Measurements from ENCODE around the gene IKZF4.
"Not testable (repeated sequence)": the region's sequence is repeated elsewhere in the genome, so short reads cannot be mapped to it uniquely, and the experiment has no call there.

The IKZF4 gene

DNA sequence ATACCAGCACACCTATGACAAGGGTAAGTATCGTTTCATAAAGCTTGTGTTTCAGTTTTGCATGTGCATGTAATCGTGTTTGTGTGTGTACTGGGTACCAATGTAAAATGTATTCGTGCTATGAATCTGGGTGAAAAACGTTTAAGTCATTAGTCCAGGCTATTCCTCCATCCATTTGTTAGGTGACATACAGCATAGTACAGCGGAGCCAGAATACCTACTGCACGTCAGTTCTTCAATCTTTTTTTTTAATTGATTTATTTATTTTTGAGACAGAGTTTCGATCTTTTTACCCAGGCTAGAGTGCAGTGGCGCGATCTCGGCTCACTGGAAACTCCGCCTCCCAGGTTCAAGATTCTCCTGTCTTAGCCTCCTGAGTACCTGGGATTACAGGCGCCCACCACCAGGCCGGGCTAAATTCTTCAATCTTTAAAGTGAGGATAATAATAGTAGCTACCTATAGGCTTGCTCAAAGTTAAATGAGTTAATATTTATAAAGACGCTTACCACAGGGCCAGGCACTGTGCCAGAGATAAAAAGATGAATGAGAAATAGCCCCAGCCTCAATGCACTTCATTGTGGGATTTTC is 20.2 kb downstream of the IKZF4 start:
- Mint-ChIP-seq H3K4me1 (ENCODE audit: low read depth) (peaks cover 60% of the 10 kb centered on the region), H3K27ac (peak overlapping the region; percentile 99), H3K36me3 (ENCODE audit: low read depth) (peaks cover 62% of the 10 kb centered on the region), H3K9me3 (no peaks in the 10 kb centered on the region), H3K27me3 (no peaks in the 10 kb centered on the region), H3K4me3 (peak overlapping the region; percentile 99)
- no peak for DNase-seq

DNA sequence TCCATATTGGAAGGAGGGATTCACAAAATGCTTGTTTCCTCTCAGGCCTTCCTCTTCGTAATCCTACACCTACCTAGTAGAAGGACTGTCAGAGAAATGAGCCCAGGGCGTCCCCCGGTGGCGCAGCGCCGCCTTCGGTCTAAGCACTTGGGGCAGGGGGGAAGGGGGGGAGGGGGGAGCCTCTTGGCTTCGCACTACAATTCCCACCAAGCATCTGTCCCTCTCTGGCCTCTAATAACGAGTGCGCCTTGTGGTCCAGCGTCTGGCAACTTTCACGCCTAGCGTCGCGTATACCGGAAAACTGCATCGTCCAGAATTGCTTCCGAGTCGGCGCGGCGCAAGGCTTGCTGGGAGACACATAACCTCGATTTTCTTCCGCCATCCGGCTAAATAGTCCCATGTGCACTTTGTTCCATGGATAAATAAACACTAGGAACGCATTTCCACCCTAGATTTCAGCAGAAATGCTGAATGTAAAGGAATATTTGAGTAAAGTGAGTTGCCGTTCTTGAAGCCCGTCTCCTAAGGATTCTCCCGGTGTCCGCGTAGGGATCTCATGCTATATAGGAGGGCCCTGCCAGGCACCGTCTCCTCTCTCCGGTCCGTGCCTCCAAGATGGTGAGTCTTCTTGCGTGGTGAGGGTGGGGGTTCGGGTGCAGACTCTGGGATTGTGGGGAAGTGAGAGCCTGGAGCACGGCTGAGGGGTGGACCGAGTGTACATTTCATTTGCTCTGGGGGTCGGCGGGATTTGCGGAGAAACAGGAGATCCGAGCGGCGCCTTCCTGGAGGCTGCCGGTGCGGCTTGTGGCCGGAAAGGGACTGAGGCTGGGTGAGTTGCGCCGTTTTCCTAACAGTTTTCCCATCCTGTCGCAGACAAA is 20.9 kb downstream of the IKZF4 start, which contains the start of gene RPS26:
Gene RPS26, plus strand, starts transcription at position 367 of the 878 bp plus-strand sequence. Its CDS starts 249 bp downstream, at position 616.
- DNase-seq = peak; percentile 90
- peaks cover 68% of the 10 kb centered on the region for H3K4me1 Mint-ChIP-seq (ENCODE audit: low read depth)
- H3K4me3 Mint-ChIP-seq = peak within 1 kb of the TSS; percentile 99
- H3K9me3 Mint-ChIP-seq = no peaks in the 10 kb centered on the region
- H3K36me3 Mint-ChIP-seq (ENCODE audit: low read depth) = peaks cover 61% of the 10 kb centered on the region
- H3K27ac Mint-ChIP-seq = peak within 1 kb of the TSS; percentile 99
- H3K27me3 Mint-ChIP-seq = no peaks in the 10 kb centered on the region

DNA sequence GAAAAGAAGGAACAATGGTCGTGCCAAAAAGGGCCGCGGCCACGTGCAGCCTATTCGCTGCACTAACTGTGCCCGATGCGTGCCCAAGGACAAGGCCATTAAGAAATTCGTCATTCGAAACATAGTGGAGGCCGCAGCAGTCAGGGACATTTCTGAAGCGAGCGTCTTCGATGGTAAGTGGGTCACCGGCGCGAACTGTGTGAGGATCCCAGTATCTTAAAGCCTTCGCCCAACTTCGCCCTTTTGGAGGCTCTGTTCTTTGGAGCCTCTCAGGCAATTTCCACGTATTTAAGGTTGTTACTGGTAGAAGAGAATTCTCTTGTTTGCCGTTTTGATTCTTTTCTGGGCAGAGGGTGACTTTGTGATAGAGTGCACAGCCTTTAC is 21.6 kb downstream of the IKZF4 start:
- peak overlapping the region; percentile 99 for H3K4me3 Mint-ChIP-seq
- H3K27me3 Mint-ChIP-seq, H3K9me3 Mint-ChIP-seq, DNase-seq: not testable (repeated sequence)
- H3K4me1 Mint-ChIP-seq (ENCODE audit: low read depth) = peaks cover 71% of the 10 kb centered on the region
- peak overlapping the region; percentile 99 for H3K27ac Mint-ChIP-seq
- H3K36me3 Mint-ChIP-seq (ENCODE audit: low read depth) = peaks cover 64% of the 10 kb centered on the region

DNA sequence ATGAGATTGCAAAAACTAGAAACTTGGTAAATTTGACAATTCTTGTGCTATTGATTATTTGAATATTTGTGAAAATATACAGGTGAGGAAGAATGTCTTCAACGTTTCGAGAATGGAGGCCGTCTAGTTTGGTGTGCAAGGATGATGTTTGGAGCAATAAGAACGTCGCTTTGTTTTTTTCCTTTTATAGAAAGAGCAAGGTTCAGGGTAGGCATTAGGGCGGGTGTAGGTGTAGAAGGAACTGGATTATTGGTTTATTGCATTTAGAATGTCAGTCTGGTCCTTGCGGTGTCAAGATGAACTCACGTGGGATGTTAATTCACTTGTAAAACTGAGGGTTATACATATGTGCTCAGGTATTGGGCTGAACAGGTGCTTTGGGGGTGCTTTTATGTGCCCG is 22.0 kb downstream of the IKZF4 start:
- no peaks in the 10 kb centered on the region for H3K9me3 Mint-ChIP-seq
- H3K4me3 Mint-ChIP-seq = peak overlapping the region; percentile 99
- H3K36me3 Mint-ChIP-seq (ENCODE audit: low read depth) = peaks cover 61% of the 10 kb centered on the region
- peak overlapping the region; percentile 99 for H3K27ac Mint-ChIP-seq
- H3K27me3 Mint-ChIP-seq = no peaks in the 10 kb centered on the region
- H3K4me1 Mint-ChIP-seq (ENCODE audit: low read depth) = peaks cover 68% of the 10 kb centered on the region
- DNase-seq = no peak

DNA sequence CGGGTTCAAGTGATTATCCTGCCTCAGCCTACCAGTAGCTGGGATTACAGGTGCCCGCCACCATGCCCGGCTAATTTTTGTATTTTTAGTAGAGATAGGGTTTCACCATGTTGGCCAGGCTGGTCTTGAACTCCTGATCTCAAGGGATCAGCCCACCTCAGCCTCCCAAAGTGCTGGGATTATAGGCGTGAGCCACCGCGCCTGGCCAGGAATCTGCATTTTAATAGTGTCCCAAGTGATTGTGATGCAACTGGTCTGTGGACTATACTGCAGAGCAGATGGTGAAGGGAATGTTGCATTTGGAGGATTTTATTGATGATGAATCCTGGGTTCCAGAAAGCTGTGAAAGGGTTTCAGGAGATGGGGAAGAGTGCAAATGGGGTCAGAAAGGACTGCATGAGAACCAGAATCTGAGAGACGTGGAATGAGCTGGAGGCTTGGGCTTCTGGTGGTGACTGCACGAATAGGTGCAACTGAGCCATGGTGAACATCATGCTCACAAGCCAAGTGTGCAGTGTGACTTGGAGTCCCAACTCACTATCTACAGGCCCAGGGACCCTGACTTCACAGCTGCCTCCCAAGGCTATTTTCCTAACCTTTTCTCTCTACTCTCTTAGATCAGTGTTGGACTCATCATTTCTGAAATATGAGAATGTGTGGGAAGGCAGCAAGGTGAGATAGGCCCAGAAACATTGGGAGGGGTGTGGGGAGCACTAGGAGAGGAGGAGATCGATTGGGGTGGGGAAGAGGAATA is 25.4 kb downstream of the IKZF4 start:
- Mint-ChIP-seq H3K4me3 (no peak overlapping the region), H3K9me3 (no peaks in the 10 kb centered on the region), H3K4me1 (ENCODE audit: low read depth) (peaks cover 40% of the 10 kb centered on the region), H3K36me3 (ENCODE audit: low read depth) (peaks cover 52% of the 10 kb centered on the region), H3K27ac (peak overlapping the region; percentile 79), H3K27me3 (no peaks in the 10 kb centered on the region)
- peak; percentile 37 for DNase-seq

DNA sequence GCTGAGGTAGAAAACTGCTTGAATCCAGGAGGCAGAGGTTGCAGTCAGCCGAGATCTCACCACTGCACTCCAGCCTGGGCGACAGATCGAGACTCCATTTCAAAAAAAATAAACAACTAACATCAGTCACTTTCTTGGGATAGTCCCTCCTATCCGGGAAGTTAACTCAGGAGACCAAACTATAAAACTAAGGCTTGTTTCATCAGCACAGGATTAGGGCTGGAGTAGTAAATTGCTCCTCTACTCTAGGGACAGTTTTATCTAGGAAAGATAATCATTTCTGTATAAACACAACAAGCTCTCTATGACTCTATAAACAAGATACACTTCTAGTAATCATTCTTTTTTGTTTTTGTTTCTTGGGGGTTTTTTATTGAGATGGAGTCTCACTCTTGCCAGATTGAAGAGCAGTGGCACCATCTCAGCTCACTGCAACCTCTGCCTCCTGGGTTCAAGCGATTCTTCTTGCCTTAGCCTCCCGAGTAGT is 32.6 kb downstream of the IKZF4 start:
- H3K27me3 Mint-ChIP-seq = no peaks in the 10 kb centered on the region
- no peaks in the 10 kb centered on the region for H3K9me3 Mint-ChIP-seq
- no peaks in the 10 kb centered on the region for H3K4me1 Mint-ChIP-seq (ENCODE audit: low read depth)
- H3K27ac Mint-ChIP-seq = no peak overlapping the region
- no peak for DNase-seq
- no peaks in the 10 kb centered on the region for H3K36me3 Mint-ChIP-seq (ENCODE audit: low read depth)
- no peak overlapping the region for H3K4me3 Mint-ChIP-seq

DNA sequence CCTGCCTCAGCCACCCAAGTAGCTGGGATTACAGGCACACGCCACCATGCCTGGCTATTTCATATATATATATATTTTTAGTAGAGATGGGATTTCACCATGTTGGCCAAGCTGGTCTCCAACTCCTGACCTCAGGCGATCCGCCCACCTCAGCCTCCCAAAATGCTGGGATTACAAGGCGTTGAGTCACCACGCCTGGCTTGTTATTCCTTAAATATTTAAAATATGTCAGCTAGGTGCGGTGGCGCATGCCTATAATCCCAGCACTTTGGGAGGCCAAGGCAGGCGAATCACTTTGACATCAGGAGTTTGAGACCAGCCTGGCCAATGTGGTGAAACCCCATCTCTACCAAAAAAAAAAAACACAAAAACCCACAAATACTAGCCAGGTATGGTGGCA is 39.1 kb downstream of the IKZF4 start:
- H3K4me3 Mint-ChIP-seq; H3K27ac Mint-ChIP-seq; H3K27me3 Mint-ChIP-seq; H3K4me1 Mint-ChIP-seq (ENCODE audit: low read depth); H3K36me3 Mint-ChIP-seq (ENCODE audit: low read depth); DNase-seq; H3K9me3 Mint-ChIP-seq: not testable (repeated sequence)

DNA sequence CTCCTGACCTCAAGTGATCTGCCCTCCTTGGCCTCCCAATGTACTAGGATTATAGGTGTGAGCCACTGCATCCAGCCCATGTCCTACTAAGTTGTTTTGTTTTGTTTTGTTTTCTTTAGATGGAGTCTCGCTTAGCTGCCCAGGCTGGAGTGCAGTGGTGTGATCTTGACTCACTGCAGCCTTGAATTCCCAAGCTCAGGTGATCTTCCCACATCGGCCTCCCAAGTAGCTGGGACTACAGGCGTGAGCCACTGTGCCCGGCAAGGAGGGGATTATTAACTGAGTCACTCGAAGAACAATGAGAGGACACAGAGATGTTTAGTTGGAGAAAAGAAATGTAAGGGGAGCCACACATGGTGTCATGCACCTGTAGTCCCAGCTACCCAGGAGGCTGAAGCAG is 41.1 kb downstream of the IKZF4 start:
- Mint-ChIP-seq H3K27ac (no peak overlapping the region), H3K27me3 (no peaks in the 10 kb centered on the region), H3K4me3 (no peak overlapping the region), H3K4me1 (ENCODE audit: low read depth) (peaks cover 3% of the 10 kb centered on the region), H3K36me3 (ENCODE audit: low read depth) (no peaks in the 10 kb centered on the region), H3K9me3 (no peaks in the 10 kb centered on the region)
- DNase-seq = no peak

DNA sequence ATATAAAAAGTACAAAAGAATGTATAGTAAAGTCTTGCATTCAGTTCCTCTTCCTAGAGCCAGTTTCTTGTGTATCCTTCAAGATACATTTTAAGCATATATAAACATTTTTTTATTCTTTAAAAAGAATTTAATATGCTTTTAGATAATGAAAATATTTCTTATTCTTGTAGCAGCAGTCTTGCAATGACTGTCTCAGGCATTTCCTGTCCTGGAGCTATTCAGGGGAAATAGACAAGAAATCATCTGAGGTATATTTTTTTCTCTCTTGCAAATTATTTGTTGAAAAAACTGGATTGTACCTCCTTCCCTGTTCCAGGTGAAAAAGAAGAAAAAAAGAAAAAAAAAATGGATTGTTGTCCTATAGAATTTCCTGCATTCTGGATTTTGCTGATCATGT is 42.2 kb downstream of the IKZF4 start:
- no peak for DNase-seq
- Mint-ChIP-seq H3K4me1 (ENCODE audit: low read depth) (peaks cover 4% of the 10 kb centered on the region), H3K4me3 (no peak overlapping the region), H3K9me3 (no peaks in the 10 kb centered on the region), H3K27ac (no peak overlapping the region), H3K27me3 (no peaks in the 10 kb centered on the region), H3K36me3 (ENCODE audit: low read depth) (no peaks in the 10 kb centered on the region)

DNA sequence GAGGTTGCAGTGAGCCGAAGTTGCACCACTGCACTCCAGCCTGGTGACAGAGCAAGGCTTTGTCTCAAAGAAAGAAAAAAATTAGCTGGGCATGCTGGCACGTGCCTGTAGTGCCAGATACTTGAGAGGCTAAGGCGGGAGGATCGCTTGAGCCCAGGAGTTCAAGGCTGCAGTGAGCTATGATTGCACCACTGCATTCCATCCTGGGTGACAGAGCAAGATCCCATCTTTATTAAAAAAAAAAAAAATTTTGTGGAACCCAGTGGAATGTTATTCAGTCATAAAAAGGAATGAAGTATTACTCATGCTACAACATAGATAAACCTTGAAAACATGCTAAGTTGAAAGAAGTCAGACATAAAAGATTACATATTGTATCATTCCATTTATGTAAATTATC is 50.8 kb downstream of the IKZF4 start:
- H3K4me1 Mint-ChIP-seq (ENCODE audit: low read depth) = peaks cover 4% of the 10 kb centered on the region
- H3K27ac Mint-ChIP-seq = no peak overlapping the region
- DNase-seq = no peak
- no peak overlapping the region for H3K4me3 Mint-ChIP-seq
- H3K36me3 Mint-ChIP-seq (ENCODE audit: low read depth) = no peaks in the 10 kb centered on the region
- no peaks in the 10 kb centered on the region for H3K9me3 Mint-ChIP-seq
- no peaks in the 10 kb centered on the region for H3K27me3 Mint-ChIP-seq

DNA sequence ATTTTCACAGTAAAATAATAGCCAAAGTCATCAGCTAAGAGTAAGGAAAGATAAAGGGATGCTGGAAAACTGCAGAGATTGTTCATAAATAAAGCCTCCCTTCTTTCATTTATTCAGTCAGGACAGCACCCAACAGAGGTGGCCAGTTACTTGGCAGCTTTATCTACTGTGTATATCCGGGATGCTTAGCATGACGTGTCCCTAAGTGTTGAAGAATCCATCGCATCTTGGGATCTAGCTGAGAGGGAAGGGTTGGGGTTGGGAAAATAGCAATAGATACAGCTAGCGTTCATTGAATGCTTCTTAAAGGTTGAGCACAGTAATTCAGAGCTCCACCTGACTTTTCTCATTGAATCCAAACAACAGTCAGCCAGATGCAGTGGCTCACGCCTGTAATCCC is 53.6 kb downstream of the IKZF4 start:
- peaks cover 2% of the 10 kb centered on the region for H3K4me1 Mint-ChIP-seq (ENCODE audit: low read depth)

DNA sequence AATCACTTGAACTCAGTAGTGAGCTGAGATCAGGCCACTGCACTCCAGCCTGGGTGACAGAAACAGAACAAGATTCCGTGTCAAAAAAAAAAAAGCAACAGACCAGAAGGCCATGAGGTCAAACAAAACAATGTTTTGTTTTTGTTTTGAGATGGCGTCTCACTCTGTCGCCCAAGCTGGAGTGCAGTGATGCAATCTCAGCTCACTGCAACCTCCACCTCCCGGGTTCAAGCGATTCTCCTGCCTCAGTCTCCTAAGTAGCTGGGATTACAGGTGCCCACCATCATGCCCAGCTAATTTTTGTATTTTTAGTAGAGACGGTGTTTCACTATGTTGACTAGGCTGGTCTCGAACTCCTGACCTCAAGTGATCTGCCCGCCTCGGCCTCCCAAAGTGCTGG is 57.1 kb downstream of the IKZF4 start:
- not testable (repeated sequence) for H3K27ac Mint-ChIP-seq; H3K4me3 Mint-ChIP-seq; H3K9me3 Mint-ChIP-seq; DNase-seq; H3K36me3 Mint-ChIP-seq (ENCODE audit: low read depth)
- Mint-ChIP-seq H3K27me3 (peaks cover 13% of the 10 kb centered on the region), H3K4me1 (ENCODE audit: low read depth) (peaks cover 19% of the 10 kb centered on the region)

More for the DNA sequence above, 53.6 kb downstream of the IKZF4 start:
- DNase-seq = no peak
- Mint-ChIP-seq H3K4me3 (no peak overlapping the region), H3K9me3 (no peaks in the 10 kb centered on the region), H3K27me3 (no peaks in the 10 kb centered on the region), H3K27ac (no peak overlapping the region), H3K36me3 (ENCODE audit: low read depth) (no peaks in the 10 kb centered on the region)

DNA sequence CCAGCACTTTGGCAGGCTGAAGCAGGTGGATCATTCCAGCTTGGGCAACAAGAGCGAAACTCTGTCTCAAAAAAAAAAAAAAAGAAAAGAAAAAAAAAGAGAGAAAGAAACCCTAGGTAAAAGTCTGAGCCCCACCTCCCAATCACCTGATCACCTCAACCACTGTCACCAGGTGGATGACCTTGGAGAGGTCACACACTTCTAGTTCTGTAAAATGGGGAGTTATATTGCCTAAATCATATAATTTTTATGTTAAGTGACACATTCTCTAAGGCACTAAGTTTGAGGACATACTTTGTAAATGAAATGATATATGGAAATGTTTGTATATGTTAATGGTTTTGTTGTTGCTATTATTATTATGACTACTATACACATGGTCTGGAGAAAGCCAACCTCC is 57.6 kb downstream of the IKZF4 start:
- Mint-ChIP-seq H3K4me1 (ENCODE audit: low read depth) (peaks cover 19% of the 10 kb centered on the region), H3K27ac (no peak overlapping the region), H3K27me3 (peaks cover 13% of the 10 kb centered on the region), H3K4me3 (peak overlapping the region; percentile 78), H3K9me3 (no peaks in the 10 kb centered on the region), H3K36me3 (ENCODE audit: low read depth) (no peaks in the 10 kb centered on the region)
- DNase-seq = no peak

DNA sequence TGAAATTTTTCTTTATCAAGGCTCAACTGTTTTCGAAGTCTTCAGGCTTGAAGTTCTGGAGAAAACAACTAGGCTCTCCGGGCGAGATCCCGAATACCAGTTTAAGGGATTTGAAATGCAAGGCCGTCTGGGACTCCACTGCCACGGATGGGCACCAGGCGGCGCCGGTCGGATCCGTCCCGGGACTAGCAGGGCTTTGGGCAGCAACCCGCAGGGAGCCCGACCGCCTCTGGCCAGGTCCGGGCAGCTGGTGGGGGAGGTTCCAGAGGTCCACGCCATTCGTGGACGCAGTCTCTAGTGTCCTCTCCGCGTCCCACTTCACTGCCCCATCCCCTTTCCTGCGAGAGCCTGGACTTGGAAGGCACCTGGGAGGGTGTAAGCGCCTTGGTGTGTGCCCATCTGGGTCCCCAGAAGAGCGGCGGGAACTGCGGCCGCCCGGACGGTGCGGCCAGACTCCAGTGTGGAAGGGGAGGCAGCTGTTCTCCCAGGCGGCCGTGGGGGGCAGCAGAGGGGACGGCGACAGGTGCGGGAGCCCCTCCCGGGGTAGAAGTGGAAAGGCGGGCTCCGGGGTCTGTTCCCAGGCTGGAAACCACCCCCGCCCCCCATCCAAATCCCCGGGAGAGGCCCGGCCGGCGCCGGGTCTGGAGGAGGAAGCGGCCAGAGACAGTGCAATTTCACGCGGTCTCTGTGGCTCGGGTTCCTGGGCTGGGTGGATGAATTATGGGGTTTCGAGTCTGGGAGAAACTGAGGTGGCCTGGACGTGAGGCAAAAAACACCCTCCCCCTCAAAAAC is 58.3 kb downstream of the IKZF4 start:
- Mint-ChIP-seq H3K36me3 (ENCODE audit: low read depth) (no peaks in the 10 kb centered on the region), H3K27me3 (peaks cover 13% of the 10 kb centered on the region), H3K4me1 (ENCODE audit: low read depth) (peaks cover 19% of the 10 kb centered on the region), H3K27ac (no peak overlapping the region), H3K9me3 (no peaks in the 10 kb centered on the region), H3K4me3 (peak overlapping the region; percentile 78)
- peak; percentile 73 for DNase-seq

All from activated T-cell treated with anti-CD3 and anti-CD28 coated beads, Interleukin-2, amount 50 U/mL, for 24 hours (primary cell).